PFSK-1 (cell line): ENCODE results near the gene OR2A12.

Experiments
- FOXP2 ChIP-seq: optimal IDR thresholded peaks from 2 replicates; pipeline ENCODE3; 2011; ENCODE audit warnings: borderline replicate concordance, control low read depth, inconsistent platforms; ENCODE audit not compliant: insufficient read depth; ENCODE audit errors: extremely low read length, extremely low read depth
- POLR2AphosphoS5 ChIP-seq: IDR thresholded peaks from 2 replicates; pipeline ENCODE4 v1.6.1; 2012; ENCODE audit warnings: low read depth, mild to moderate bottlenecking, control low read depth, low read length, moderate library complexity
- SIN3A ChIP-seq: IDR thresholded peaks from 2 replicates; pipeline ENCODE4 v1.6.1; 2012; ENCODE audit warnings: mild to moderate bottlenecking, low read length, moderate library complexity, borderline replicate concordance; ENCODE audit not compliant: insufficient read depth
- TAF1 ChIP-seq: IDR thresholded peaks from 2 replicates; pipeline ENCODE4 v1.6.1; 2012; ENCODE audit warnings: low read length, control low read depth, borderline replicate concordance; ENCODE audit not compliant: insufficient read depth
- TF ChIP-seq, protein P1 (sequence below), 2 experiments: IDR thresholded peaks; 2 replicates each; pipeline versions ENCODE4 v1.6.1 to v1.8.0; 2011 to 2012; ENCODE audit warnings: low read depth in 2 of 2, low read length in 2 of 2, control low read depth in 1 of 2, inconsistent platforms in 1 of 2, mild to moderate bottlenecking in 1 of 2, moderate library complexity in 1 of 2; ENCODE audit not compliant: insufficient read depth in 1 of 2

OR2A12 gene

DNA sequence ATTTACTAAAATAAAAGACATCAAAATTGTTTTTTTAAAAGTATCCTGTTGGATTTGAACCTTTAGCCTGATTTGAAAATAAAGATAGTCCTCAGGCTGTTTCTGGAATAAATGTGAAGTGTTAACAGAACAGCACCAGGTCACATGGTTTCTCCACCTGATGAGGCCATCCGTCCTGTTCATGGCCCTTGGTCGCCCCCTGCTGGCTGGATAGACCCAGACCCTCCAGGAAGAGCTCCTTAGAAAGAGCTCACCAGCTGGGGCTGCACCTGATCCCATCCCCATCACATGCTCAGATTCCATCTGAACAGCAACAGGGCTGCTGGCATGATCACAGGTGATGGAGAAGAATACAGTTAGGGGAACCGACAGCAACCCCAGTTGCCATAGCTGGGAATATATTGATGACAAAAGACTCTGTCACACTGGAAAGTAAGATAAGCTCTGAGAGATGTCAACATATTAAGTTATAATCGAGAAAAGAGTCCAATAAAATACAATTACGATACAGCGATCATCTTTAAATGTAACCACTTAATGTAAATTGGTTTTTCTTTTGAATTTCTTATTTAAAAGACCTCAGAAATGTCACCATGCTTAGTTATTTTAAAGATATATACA, 41.7 kb downstream of the OR2A12 start:
- no peak for TF ChIP-seq SIN3A
- no peak for TF ChIP-seq TAF1
- TF ChIP-seq, protein P1, sequence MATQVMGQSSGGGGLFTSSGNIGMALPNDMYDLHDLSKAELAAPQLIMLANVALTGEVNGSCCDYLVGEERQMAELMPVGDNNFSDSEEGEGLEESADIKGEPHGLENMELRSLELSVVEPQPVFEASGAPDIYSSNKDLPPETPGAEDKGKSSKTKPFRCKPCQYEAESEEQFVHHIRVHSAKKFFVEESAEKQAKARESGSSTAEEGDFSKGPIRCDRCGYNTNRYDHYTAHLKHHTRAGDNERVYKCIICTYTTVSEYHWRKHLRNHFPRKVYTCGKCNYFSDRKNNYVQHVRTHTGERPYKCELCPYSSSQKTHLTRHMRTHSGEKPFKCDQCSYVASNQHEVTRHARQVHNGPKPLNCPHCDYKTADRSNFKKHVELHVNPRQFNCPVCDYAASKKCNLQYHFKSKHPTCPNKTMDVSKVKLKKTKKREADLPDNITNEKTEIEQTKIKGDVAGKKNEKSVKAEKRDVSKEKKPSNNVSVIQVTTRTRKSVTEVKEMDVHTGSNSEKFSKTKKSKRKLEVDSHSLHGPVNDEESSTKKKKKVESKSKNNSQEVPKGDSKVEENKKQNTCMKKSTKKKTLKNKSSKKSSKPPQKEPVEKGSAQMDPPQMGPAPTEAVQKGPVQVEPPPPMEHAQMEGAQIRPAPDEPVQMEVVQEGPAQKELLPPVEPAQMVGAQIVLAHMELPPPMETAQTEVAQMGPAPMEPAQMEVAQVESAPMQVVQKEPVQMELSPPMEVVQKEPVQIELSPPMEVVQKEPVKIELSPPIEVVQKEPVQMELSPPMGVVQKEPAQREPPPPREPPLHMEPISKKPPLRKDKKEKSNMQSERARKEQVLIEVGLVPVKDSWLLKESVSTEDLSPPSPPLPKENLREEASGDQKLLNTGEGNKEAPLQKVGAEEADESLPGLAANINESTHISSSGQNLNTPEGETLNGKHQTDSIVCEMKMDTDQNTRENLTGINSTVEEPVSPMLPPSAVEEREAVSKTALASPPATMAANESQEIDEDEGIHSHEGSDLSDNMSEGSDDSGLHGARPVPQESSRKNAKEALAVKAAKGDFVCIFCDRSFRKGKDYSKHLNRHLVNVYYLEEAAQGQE (IDR thresholded peaks at IDR 0.05; ENCODE audit: insufficient read depth in 1 of 2, low read depth in 2 of 2, low read length in 2 of 2), result no peak
- no peak for TF ChIP-seq POLR2AphosphoS5
- TF ChIP-seq FOXP2, result no peak

DNA sequence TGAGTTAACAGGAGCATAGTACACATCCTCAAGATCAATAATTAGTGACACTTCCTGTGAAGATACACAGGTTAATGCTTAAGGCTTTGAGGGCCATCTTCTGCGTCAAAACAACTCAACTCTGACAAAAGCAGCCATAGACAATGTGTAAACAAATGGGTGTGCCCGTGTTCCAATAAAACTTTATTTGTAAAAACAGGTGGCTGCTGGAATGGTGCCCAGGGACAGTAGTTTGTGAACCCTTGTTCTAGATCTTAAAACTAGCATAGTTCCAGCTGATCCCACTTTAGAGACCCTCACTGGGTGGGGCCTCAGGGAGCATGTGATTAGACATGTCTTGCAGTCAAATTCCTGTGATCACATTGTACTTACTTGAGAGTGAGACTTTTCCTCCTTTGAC, 44.7 kb downstream of the OR2A12 start:
- no peak for TF ChIP-seq POLR2AphosphoS5
- TF ChIP-seq, protein P1 (IDR thresholded peaks at IDR 0.05; ENCODE audit: insufficient read depth in 1 of 2, low read depth in 2 of 2, low read length in 2 of 2), result no peak
- TF ChIP-seq SIN3A, result no peak
- no peak for TF ChIP-seq FOXP2
- TF ChIP-seq TAF1, result no peak

DNA sequence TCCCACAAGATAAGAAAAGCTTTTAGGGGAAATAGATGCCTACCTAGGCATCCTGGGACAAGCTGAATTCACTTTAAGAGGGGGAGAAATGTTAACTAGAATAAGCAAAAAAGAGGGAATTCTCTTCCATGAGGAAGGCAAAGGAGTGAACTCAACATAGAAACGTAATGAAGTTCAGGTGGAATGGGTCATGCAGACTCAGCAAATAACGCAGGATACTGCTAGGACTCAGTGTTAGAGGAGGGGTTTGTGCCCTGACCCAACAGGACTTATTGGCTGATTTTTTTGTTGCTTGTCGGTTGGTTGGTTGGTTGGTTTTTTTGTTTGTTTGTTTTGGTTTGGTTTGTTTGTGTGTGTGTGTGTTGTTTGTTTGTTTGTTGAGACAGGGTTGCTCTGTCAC, 46.2 kb downstream of the OR2A12 start:
- TF ChIP-seq TAF1, result no peak

DNA sequence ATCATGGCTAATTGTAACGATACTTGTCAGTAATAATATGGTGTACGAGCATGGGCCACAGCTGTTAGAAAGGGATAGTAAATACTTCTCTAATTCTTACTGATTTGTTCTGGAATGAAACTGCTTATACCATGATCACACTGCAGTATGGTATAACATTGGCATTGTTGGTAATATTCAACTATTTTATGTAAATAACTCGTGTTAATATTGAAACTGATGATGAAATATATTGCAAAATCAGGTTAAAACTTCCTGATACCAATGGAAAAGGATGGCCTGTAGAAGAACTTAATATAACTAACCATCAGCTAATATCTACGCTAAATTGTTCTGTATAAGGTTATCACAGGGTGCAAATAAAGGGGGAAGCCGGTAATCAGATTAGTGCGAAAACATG, 47.2 kb downstream of the OR2A12 start:
- TF ChIP-seq, protein P1 (IDR thresholded peaks at IDR 0.05; ENCODE audit: insufficient read depth in 1 of 2, low read depth in 2 of 2, low read length in 2 of 2), result no peak
- TF ChIP-seq FOXP2 (no peak), TAF1 (no peak), POLR2AphosphoS5 (no peak), SIN3A (no peak)

DNA sequence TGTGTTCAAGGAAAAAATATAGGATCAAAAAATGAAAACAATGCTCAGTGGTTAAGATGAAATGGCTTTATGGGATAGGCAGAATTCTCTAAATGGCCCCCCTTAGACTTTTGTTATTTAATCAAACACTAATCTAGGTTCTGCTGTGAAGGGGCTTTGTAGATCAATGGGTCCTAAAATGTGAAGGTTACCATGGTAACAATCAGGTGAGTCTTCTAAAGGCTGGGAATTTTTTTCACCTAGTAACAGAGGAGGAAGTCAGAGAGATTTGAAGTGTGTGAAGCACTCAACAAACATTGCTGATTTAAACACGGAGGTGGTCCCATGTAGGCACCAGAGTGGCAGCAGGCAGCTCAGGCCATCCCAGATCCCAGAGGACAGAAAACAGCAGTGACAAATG, 48.0 kb downstream of the OR2A12 start:
- TF ChIP-seq TAF1 (no peak), SIN3A (no peak), POLR2AphosphoS5 (no peak), FOXP2 (no peak)
- TF ChIP-seq, protein P1 (IDR thresholded peaks at IDR 0.05; ENCODE audit: insufficient read depth in 1 of 2, low read depth in 2 of 2, low read length in 2 of 2), result no peak
